ENCODE measurements around the gene KTI12.

DNA sequence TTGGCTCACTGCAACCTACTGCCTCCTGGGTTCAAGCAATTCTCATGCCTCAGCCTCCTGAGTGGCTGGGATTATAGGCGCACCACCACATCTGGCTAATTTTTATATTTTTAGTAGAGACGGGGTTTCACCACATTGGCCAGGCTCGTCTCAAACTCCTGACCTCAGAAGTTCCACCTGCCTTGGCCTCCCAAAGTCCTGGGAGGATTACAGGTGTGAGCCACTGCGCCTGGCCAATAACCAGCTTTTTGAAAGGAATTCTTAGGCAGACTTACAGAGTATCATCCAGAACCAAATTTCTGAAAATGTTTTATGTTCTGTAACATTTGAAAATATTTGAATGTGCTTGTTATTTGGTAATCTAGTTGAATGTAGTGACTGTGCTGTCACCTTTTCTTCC, 37.1 kb upstream of the KTI12 start:
- TF ChIP-seq, protein P1, sequence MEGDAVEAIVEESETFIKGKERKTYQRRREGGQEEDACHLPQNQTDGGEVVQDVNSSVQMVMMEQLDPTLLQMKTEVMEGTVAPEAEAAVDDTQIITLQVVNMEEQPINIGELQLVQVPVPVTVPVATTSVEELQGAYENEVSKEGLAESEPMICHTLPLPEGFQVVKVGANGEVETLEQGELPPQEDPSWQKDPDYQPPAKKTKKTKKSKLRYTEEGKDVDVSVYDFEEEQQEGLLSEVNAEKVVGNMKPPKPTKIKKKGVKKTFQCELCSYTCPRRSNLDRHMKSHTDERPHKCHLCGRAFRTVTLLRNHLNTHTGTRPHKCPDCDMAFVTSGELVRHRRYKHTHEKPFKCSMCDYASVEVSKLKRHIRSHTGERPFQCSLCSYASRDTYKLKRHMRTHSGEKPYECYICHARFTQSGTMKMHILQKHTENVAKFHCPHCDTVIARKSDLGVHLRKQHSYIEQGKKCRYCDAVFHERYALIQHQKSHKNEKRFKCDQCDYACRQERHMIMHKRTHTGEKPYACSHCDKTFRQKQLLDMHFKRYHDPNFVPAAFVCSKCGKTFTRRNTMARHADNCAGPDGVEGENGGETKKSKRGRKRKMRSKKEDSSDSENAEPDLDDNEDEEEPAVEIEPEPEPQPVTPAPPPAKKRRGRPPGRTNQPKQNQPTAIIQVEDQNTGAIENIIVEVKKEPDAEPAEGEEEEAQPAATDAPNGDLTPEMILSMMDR (IDR thresholded peaks at IDR 0.05) = no peak
- TF ChIP-seq EP300 (IDR thresholded peaks at IDR 0.05) = no peak

Data from ovary (tissue), 3 donors.